H1 (cell line): Measurements from ENCODE around the gene NXT1. TPM values are rescaled to one million over a fixed set of nuclear protein-coding genes. Genes with fewer than 3 reads are reported as not detected.

Source experiments
- CTCF ChIA-PET: fragments of 300-600 bp; sonication (Branson Sonifier 250); formaldehyde crosslinking; loops from one replicate; lab custom pipeline; 2021; ENCODE audit not compliant: partially characterized antibody; lab: Charles Lee
- POLR2A ChIA-PET: fragments of 300-600 bp; sonication (Branson Sonifier 250); formaldehyde crosslinking; loops from one replicate; lab custom pipeline; 2021; ENCODE audit warnings: inconsistent platforms; ENCODE audit not compliant: partially characterized antibody; lab: Charles Lee
- DNase-seq, 2 experiments: peaks; one replicate each; pipeline versions ENCODE4 v3.0.0 to v3.0.0-alpha.2; 2010 to 2022; ENCODE audit warnings: low spot score in 2 of 2, low read depth in 1 of 2, mixed read lengths in 1 of 2
- FAIRE-seq: peaks from 2 replicates; lab custom pipeline; 2011; peaks lifted over from hg19 to GRCh38; lab: Jason Lieb, UNC
- H2AFZ ChIP-seq: 2 replicates; pipeline ENCODE4 v1.8.1; 2012; ENCODE audit warnings: low read length, inconsistent platforms
- H2AK5ac ChIP-seq: 2 replicates; pipeline ENCODE4 v1.6.1; 2013; ENCODE audit warnings: low read depth, low read length
- H2BK120ac ChIP-seq: replicated peaks from 2 replicates; pipeline ENCODE3; 2013; ENCODE audit warnings: low read depth, low read length, inconsistent platforms
- H2BK12ac ChIP-seq: 2 replicates; pipeline ENCODE4 v1.6.1; 2013; ENCODE audit warnings: low read depth, low read length
- H2BK15ac ChIP-seq: 2 replicates; pipeline ENCODE4 v1.6.1; 2013; ENCODE audit warnings: low read length
- H2BK20ac ChIP-seq: 2 replicates; pipeline ENCODE4 v1.6.1; 2013; ENCODE audit warnings: low read length
- H2BK5ac ChIP-seq: 2 replicates; pipeline ENCODE4 v1.6.1; 2013; ENCODE audit warnings: low read depth, low read length
- H3K14ac ChIP-seq: 2 replicates; pipeline ENCODE4 v1.6.1; 2013; ENCODE audit warnings: inconsistent platforms; ENCODE audit not compliant: insufficient read length
- H3K18ac ChIP-seq: 2 replicates; pipeline ENCODE4 v1.6.1; 2013; ENCODE audit warnings: low read length; ENCODE audit errors: extremely low read depth
- H3K23ac ChIP-seq: 2 replicates; pipeline ENCODE4 v1.6.1; 2013; ENCODE audit warnings: inconsistent platforms; ENCODE audit not compliant: insufficient read length
- H3K23me2 ChIP-seq: 2 replicates; pipeline ENCODE4 v1.6.1; 2013; ENCODE audit warnings: low read depth, low read length
- H3K27ac ChIP-seq: 2 replicates; pipeline ENCODE4 v1.6.1; 2011; ENCODE audit warnings: low read depth, low read length, inconsistent platforms
- H3K27me3 ChIP-seq, 4 experiments: replicated peaks in 1 of 4; 1 replicate in 1 of 4; 2 replicates in 3 of 4; pipeline versions ENCODE4 v1.6.1 to v1.8.1; 2011 to 2013; ENCODE audit warnings: low read length in 3 of 4, mild to moderate bottlenecking in 3 of 4, inconsistent platforms in 2 of 4, mixed read lengths in 2 of 4, moderate library complexity in 1 of 4; ENCODE audit not compliant: control insufficient read depth in 3 of 4, insufficient read depth in 3 of 4; ENCODE audit errors: extremely low read depth in 1 of 4
- H3K36me3 ChIP-seq, 4 experiments: 2 replicates each; pipeline versions ENCODE4 v1.6.1 to v1.8.1; 2011 to 2013; ENCODE audit warnings: mild to moderate bottlenecking in 4 of 4, low read length in 3 of 4, moderate library complexity in 2 of 4, control low read depth in 1 of 4, inconsistent platforms in 1 of 4; ENCODE audit not compliant: insufficient read depth in 4 of 4, control insufficient read depth in 2 of 4
- H3K4ac ChIP-seq: replicated peaks from 2 replicates; pipeline ENCODE3; 2013; ENCODE audit warnings: low read length, low read depth, mixed read lengths, inconsistent platforms; ENCODE audit not compliant: insufficient read length
- H3K4me1 ChIP-seq, 4 experiments: replicated peaks in 1 of 4; 1 replicate in 1 of 4; 2 replicates in 3 of 4; pipeline versions ENCODE4 v1.6.1 to v1.8.1; 2011 to 2013; ENCODE audit warnings: low read length in 3 of 4, inconsistent platforms in 2 of 4, mixed read lengths in 1 of 4; ENCODE audit not compliant: insufficient read depth in 4 of 4, control insufficient read depth in 3 of 4
- H3K4me2 ChIP-seq, 2 experiments: 2 replicates each; pipeline versions ENCODE4 v1.6.1 to v1.8.1; 2011 to 2013; ENCODE audit warnings: low read depth in 2 of 2, low read length in 2 of 2, control low read depth in 1 of 2, inconsistent platforms in 1 of 2, mild to moderate bottlenecking in 1 of 2; ENCODE audit not compliant: insufficient read depth in 1 of 2
- H3K4me3 ChIP-seq, 4 experiments: fragments of 200-600, 300-600 bp in 1 of 4; sonication (generic), shearing (Covaris generic), sonication (Bioruptor Twin) in 1 of 4; 2 replicates each; pipeline versions ENCODE4 v1.5.1 to v1.8.1; 2011 to 2016; ENCODE audit warnings: low read length in 4 of 4, low read depth in 3 of 4, control low read depth in 2 of 4, inconsistent platforms in 2 of 4, mild to moderate bottlenecking in 2 of 4, mixed read lengths in 1 of 4, moderate library complexity in 1 of 4; ENCODE audit not compliant: insufficient read depth in 2 of 4; ENCODE audit errors: extremely low read depth in 1 of 4
- H3K56ac ChIP-seq: replicated peaks from 2 replicates; pipeline ENCODE3; 2013; ENCODE audit warnings: low read depth, mild to moderate bottlenecking, mixed read lengths, low read length, inconsistent platforms; ENCODE audit not compliant: insufficient read length
- H3K79me1 ChIP-seq: 2 replicates; pipeline ENCODE4 v1.6.1; 2013; ENCODE audit warnings: low read depth, low read length, control low read depth
- H3K79me2 ChIP-seq, 2 experiments: 2 replicates each; pipeline versions ENCODE4 v1.6.1 to v1.8.1; 2012 to 2013; ENCODE audit warnings: low read length in 2 of 2, mild to moderate bottlenecking in 2 of 2, inconsistent platforms in 1 of 2; ENCODE audit not compliant: insufficient read depth in 2 of 2, control insufficient read depth in 1 of 2
- H3K9ac ChIP-seq, 4 experiments: replicated peaks in 1 of 4; 1 replicate in 1 of 4; 2 replicates in 3 of 4; pipeline versions ENCODE4 v1.6.1 to v1.8.1; 2011 to 2013; ENCODE audit warnings: low read depth in 3 of 4, low read length in 3 of 4, control low read depth in 2 of 4, mild to moderate bottlenecking in 2 of 4, moderate library complexity in 2 of 4, inconsistent platforms in 1 of 4; ENCODE audit errors: extremely low read depth in 1 of 4
- H3K9me3 ChIP-seq, 2 experiments: 2 replicates each; pipeline versions ENCODE4 v1.6.1 to v1.8.1; 2012 to 2013; ENCODE audit warnings: mild to moderate bottlenecking in 2 of 2, moderate library complexity in 2 of 2, control low read depth in 1 of 2, inconsistent platforms in 1 of 2, low read depth in 1 of 2, low read length in 1 of 2, mixed read lengths in 1 of 2; ENCODE audit not compliant: insufficient read depth in 2 of 2
- H4K20me1 ChIP-seq, 2 experiments: replicated peaks in 1 of 2; 2 replicates each; pipeline versions ENCODE3 to v1.8.1; 2011 to 2013; ENCODE audit warnings: inconsistent platforms in 2 of 2, low read length in 2 of 2, mild to moderate bottlenecking in 1 of 2; ENCODE audit not compliant: insufficient read depth in 2 of 2, control insufficient read depth in 1 of 2
- H4K5ac ChIP-seq: 2 replicates; pipeline ENCODE4 v1.6.1; 2013; ENCODE audit warnings: low read length, low read depth, mixed read lengths, inconsistent platforms; ENCODE audit not compliant: insufficient read length
- H4K8ac ChIP-seq: 2 replicates; pipeline ENCODE4 v1.8.0; 2013; ENCODE audit warnings: mild to moderate bottlenecking, moderate library complexity, low read length, inconsistent platforms; ENCODE audit not compliant: insufficient read depth; ENCODE audit errors: extremely low read depth
- H4K91ac ChIP-seq: replicated peaks from 2 replicates; pipeline ENCODE3; 2013; ENCODE audit warnings: low read length, mixed read lengths, inconsistent platforms; ENCODE audit not compliant: insufficient read length
- E2F6 ChIP-seq: IDR thresholded peaks from 2 replicates; pipeline ENCODE4 v1.6.1; 2012; ENCODE audit warnings: inconsistent platforms
- GTF2F1 ChIP-seq: IDR thresholded peaks from 2 replicates; pipeline ENCODE4 v1.6.1; 2012; ENCODE audit warnings: low read depth, low read length, improper control_type of control experiment, borderline replicate concordance
- RFX5 ChIP-seq: IDR thresholded peaks from 2 replicates; pipeline ENCODE4 v1.6.1; 2011; ENCODE audit warnings: low read depth, low read length, improper control_type of control experiment, borderline replicate concordance
- TAF1 ChIP-seq: IDR thresholded peaks from 2 replicates; pipeline ENCODE4 v1.6.1; 2011; ENCODE audit warnings: mild to moderate bottlenecking, low read depth, low read length
- WGBS, 2 experiments: shearing (Covaris generic) in 1 of 2; methylation state at CpG; one replicate each; pipeline versions ENCODE4 v1.1.6 to v1.1.7; 2013 to 2015; ENCODE audit warnings: low lambda C conversion rate in 2 of 2, mixed read lengths in 2 of 2, inconsistent platforms in 1 of 2, low coverage in 1 of 2, missing lambda C conversion rate in 1 of 2; ENCODE audit not compliant: insufficient replicate concordance in 2 of 2, insufficient coverage in 1 of 2, insufficient read length in 1 of 2; ENCODE audit errors: extremely low coverage in 1 of 2, missing lambda C conversion rate in 1 of 2; 5-methylcytosine and 5-hydroxymethylcytosine counted together
- polyA plus RNA-seq, 7 experiments: library from polyadenylated mRNA; depleted of rRNA in 3 of 7; stranded (reverse) in 5 of 7; unstranded in 2 of 7; fragments of >200 nt in 5 of 7; fragments of 200-250 nt in 2 of 7; gene quantifications; 1 replicate in 5 of 7; 2 replicates in 1 of 7; 4 replicates in 1 of 7; pipeline versions ENCODE4 v1.2.1 to v1.2.3, GENCODE V29; 2011 to 2013; ENCODE audit warnings: missing spikeins in 2 of 7, mixed read lengths in 2 of 7
- total RNA-seq: library from RNA; stranded (reverse); fragmentation: NEBNext Ultra II Directional; extraction: Animal tissue kit (Norgen Biotek cat#: 25700); gene quantifications from 2 replicates; pipeline ENCODE4 v1.2.1, GENCODE V29; 2021

Gene NXT1
- total and polyA plus RNA-seq, 2 of the 8 experiments (the other 6 are each of a cell fraction or from before 2014, with no cell fraction given) = 23.1 to 26.5 TPM

- H2BK5ac ChIP-seq = no peak overlapping the region
- TF ChIP-seq TAF1 (no peak), GTF2F1 (no peak), RFX5 (no peak), E2F6 (no peak)
- H4K5ac ChIP-seq = no peak overlapping the region
- no peak overlapping the region for H4K8ac ChIP-seq
- no peak overlapping the region for H3K23ac ChIP-seq
- H3K56ac ChIP-seq = no peak overlapping the region
- peaks cover 0 to under 1% (median 0%) of the 10 kb centered on the region in 4 experiments; a peak in 1 of 7 replicates for H3K4me1 ChIP-seq
- no peak overlapping the region for H2AFZ ChIP-seq
- no peak overlapping the region for H4K91ac ChIP-seq
- no peak overlapping the region for H3K18ac ChIP-seq
- no peak overlapping the region for H2BK12ac ChIP-seq
- no peak overlapping the region for H3K27ac ChIP-seq
- no peak overlapping the region for H2BK120ac ChIP-seq
- H3K36me3 ChIP-seq = peaks cover 0 to 28% (median 15%) of the 10 kb centered on the region in 4 experiments; a peak in 7 of 8 replicates
- H3K9me3 ChIP-seq = no peaks in the 10 kb centered on the region
- DNase-seq (no peak), FAIRE-seq (no peak)
- peaks cover 4% of the 10 kb centered on the region for H3K79me1 ChIP-seq
- H3K4ac ChIP-seq = no peak overlapping the region
- H3K14ac ChIP-seq = no peak overlapping the region
- ChIA-PET CTCF (interaction anchor here (0.6 to 2.6 kb wide), 2 partner anchors 21 to 23 kb away, joined by 3 to 9 read pairs; partner anchors contain the start of gene NAPB), POLR2A (no interaction called here)
- H3K4me3 ChIP-seq = no peak overlapping the region
- no peak overlapping the region for H3K4me2 ChIP-seq
- no peaks in the 10 kb centered on the region for H3K27me3 ChIP-seq
- no peaks in the 10 kb centered on the region for H3K23me2 ChIP-seq
- 82% methylated on average over 2 of the region's 2 CpGs; no CpG with 5 or more reads in 1 of the 2 experiments for WGBS, 2 experiments
- H3K9ac ChIP-seq = no peak overlapping the region
- no peak overlapping the region for H2BK15ac ChIP-seq
- no peak overlapping the region for H2BK20ac ChIP-seq
- peaks cover 0 to 22% of the 10 kb centered on the region in 2 experiments; a peak in 3 of 4 replicates for H3K79me2 ChIP-seq
- H2AK5ac ChIP-seq = no peak overlapping the region
- H4K20me1 ChIP-seq = peaks cover 0 to 2% of the 10 kb centered on the region in 2 experiments
Measured at GRCh38 chr20:23397961-23398360, 47.4 kb downstream of the NXT1 start.
